OCI-LY1 (cell line): ENCODE measurements around the gene ADGRV1.
"Not testable (repeated sequence)": the region's sequence is repeated elsewhere in the genome, so short reads cannot be mapped to it uniquely, and the experiment has no call there.

Experiments used
- H2AFZ ChIP-seq: fragments of 200-600 bp; sonication (generic), shearing (Covaris generic); 2 replicates; pipeline ENCODE4 v1.6.0; 2014; ENCODE audit warnings: antibody characterized with exemption, mild to moderate bottlenecking, low read length
- H3F3A ChIP-seq: fragments of 200-600 bp; sonication (generic), shearing (Covaris generic); 2 replicates; pipeline ENCODE4 v1.6.0; 2014; ENCODE audit warnings: mild to moderate bottlenecking, antibody characterized with exemption, low read length, moderate library complexity; ENCODE audit not compliant: insufficient read depth
- H3K27ac ChIP-seq: fragments of 200-600 bp; sonication (generic); 2 replicates; pipeline ENCODE4 v1.5.1; 2014; ENCODE audit warnings: low read length, mixed run types, mild to moderate bottlenecking, low read depth; ENCODE audit not compliant: poor library complexity, severe bottlenecking
- H3K27me3 ChIP-seq: fragments of 200-600 bp; sonication (generic); 2 replicates; pipeline ENCODE4 v1.6.0; 2014; ENCODE audit warnings: antibody characterized with exemption, mild to moderate bottlenecking, low read length, moderate library complexity; ENCODE audit not compliant: insufficient read depth
- H3K36me3 ChIP-seq: fragments of 200-600 bp; sonication (generic); 2 replicates; pipeline ENCODE4 v1.6.1; 2014; ENCODE audit warnings: mild to moderate bottlenecking, antibody characterized with exemption, low read length, moderate library complexity, mixed read lengths; ENCODE audit not compliant: insufficient read depth
- H3K4me1 ChIP-seq: fragments of 200-600 bp; sonication (generic); 2 replicates; pipeline ENCODE4 v1.5.1; 2014; ENCODE audit warnings: mild to moderate bottlenecking, low read length, moderate library complexity; ENCODE audit not compliant: insufficient read depth, severe bottlenecking
- H3K4me2 ChIP-seq: fragments of 200-600 bp; sonication (generic), shearing (Covaris generic); 2 replicates; pipeline ENCODE4 v1.6.1; 2014; ENCODE audit warnings: low read length
- H3K4me3 ChIP-seq: fragments of 200-600 bp; sonication (generic); 2 replicates; pipeline ENCODE4 v1.5.1; 2014; ENCODE audit warnings: low read length, low read depth, mild to moderate bottlenecking, mixed read lengths; ENCODE audit not compliant: poor library complexity, severe bottlenecking
- H3K79me2 ChIP-seq: fragments of 200-600 bp; shearing (Covaris generic); 2 replicates; pipeline ENCODE4 v1.6.1; 2016; ENCODE audit warnings: mixed run types, low read length, mixed read lengths; ENCODE audit not compliant: insufficient read depth
- H3K9ac ChIP-seq: fragments of 200-600 bp; sonication (generic), shearing (Covaris generic); 2 replicates; pipeline ENCODE4 v1.6.1; 2014; ENCODE audit warnings: mild to moderate bottlenecking, low read length, mixed read lengths
- H3K9me2 ChIP-seq: fragments of 200-600 bp; sonication (generic), shearing (Covaris generic); 2 replicates; pipeline ENCODE4 v1.6.1; 2014; ENCODE audit warnings: low read depth, mild to moderate bottlenecking, low read length, mixed read lengths
- H3K9me3 ChIP-seq: fragments of 200-600 bp; shearing (Covaris generic); 2 replicates; pipeline ENCODE4 v1.6.1; 2014; ENCODE audit warnings: low read length, mixed read lengths
- H4K20me1 ChIP-seq: fragments of 200-600 bp; sonication (generic), shearing (Covaris generic); 2 replicates; pipeline ENCODE4 v1.6.0; 2016; ENCODE audit warnings: mild to moderate bottlenecking, low read length; ENCODE audit not compliant: insufficient read depth
- CTCF ChIP-seq: fragments of 200-600 bp; sonication (generic), shearing (Covaris generic); IDR thresholded peaks from 2 replicates; pipeline ENCODE4 v1.5.1; 2017; ENCODE audit warnings: mild to moderate bottlenecking, antibody characterized with exemption, low read length, moderate library complexity, mixed read lengths
- EZH2 ChIP-seq: fragments of 200-600 bp; sonication (generic), shearing (Covaris generic); IDR thresholded peaks from 2 replicates; pipeline ENCODE4 v1.8.0; 2017; ENCODE audit warnings: borderline replicate concordance, mixed run types, mild to moderate bottlenecking, antibody characterized with exemption, low read length, moderate library complexity, mixed read lengths

Gene ADGRV1

GRCh38 chr5:90916947-90917800 is 358.6 kb downstream of the ADGRV1 start:
- Histone ChIP-seq H3K4me1 (no peaks in the 10 kb centered on the region), H3K9me3 (no peaks in the 10 kb centered on the region), H3K9me2 (no peaks in the 10 kb centered on the region), H3F3A (no peaks in the 10 kb centered on the region), H3K27me3 (no peaks in the 10 kb centered on the region), H3K36me3 (no peaks in the 10 kb centered on the region), H3K9ac (no peak overlapping the region), H3K4me2 (no peak overlapping the region), H4K20me1 (no peaks in the 10 kb centered on the region), H2AFZ (no peak overlapping the region), H3K27ac (no peak overlapping the region), H3K79me2 (no peaks in the 10 kb centered on the region), H3K4me3 (no peak overlapping the region)
- TF ChIP-seq CTCF, result no peak
- no peak for TF ChIP-seq EZH2

GRCh38 chr5:90917928-90918668 is 359.5 kb downstream of the ADGRV1 start:
- no peak overlapping the region for H3K4me2 ChIP-seq
- H3K9me3 ChIP-seq, result no peaks in the 10 kb centered on the region
- no peak overlapping the region for H3K9ac ChIP-seq
- no peak overlapping the region for H3K27ac ChIP-seq
- no peaks in the 10 kb centered on the region for H4K20me1 ChIP-seq
- H3K79me2 ChIP-seq, result no peaks in the 10 kb centered on the region
- no peak overlapping the region for H3K4me3 ChIP-seq
- H3K36me3 ChIP-seq, result no peaks in the 10 kb centered on the region
- TF ChIP-seq EZH2 (no peak), CTCF (no peak)
- H3K27me3 ChIP-seq, result no peaks in the 10 kb centered on the region
- no peaks in the 10 kb centered on the region for H3F3A ChIP-seq
- no peak overlapping the region for H2AFZ ChIP-seq
- H3K9me2 ChIP-seq, result no peaks in the 10 kb centered on the region
- no peaks in the 10 kb centered on the region for H3K4me1 ChIP-seq

GRCh38 chr5:90921418-90921973 is 362.9 kb downstream of the ADGRV1 start:
- no peaks in the 10 kb centered on the region for H3F3A ChIP-seq
- H3K4me2 ChIP-seq, result no peak overlapping the region
- H3K9ac ChIP-seq, result no peak overlapping the region
- no peaks in the 10 kb centered on the region for H4K20me1 ChIP-seq
- no peaks in the 10 kb centered on the region for H3K9me3 ChIP-seq
- H3K9me2 ChIP-seq, result no peaks in the 10 kb centered on the region
- H3K27me3 ChIP-seq, result no peaks in the 10 kb centered on the region
- no peak overlapping the region for H3K4me3 ChIP-seq
- TF ChIP-seq EZH2 (no peak), CTCF (no peak)
- H3K27ac ChIP-seq, result no peak overlapping the region
- H2AFZ ChIP-seq, result no peak overlapping the region
- H3K79me2 ChIP-seq, result no peaks in the 10 kb centered on the region
- no peaks in the 10 kb centered on the region for H3K4me1 ChIP-seq
- no peaks in the 10 kb centered on the region for H3K36me3 ChIP-seq

GRCh38 chr5:90924222-90924621 is 365.6 kb downstream of the ADGRV1 start:
- not testable (repeated sequence) for H3K36me3 ChIP-seq, H3K9ac ChIP-seq, H3K4me2 ChIP-seq, H3K4me1 ChIP-seq, H3K9me2 ChIP-seq, H4K20me1 ChIP-seq, H3K9me3 ChIP-seq, H3K27ac ChIP-seq, H3K27me3 ChIP-seq, H2AFZ ChIP-seq, H3K79me2 ChIP-seq, H3F3A ChIP-seq, H3K4me3 ChIP-seq
